ENCODE results near the gene ORC6. TPM values are rescaled to one million over a fixed set of nuclear protein-coding genes. Genes with fewer than 3 reads are reported as not detected.

The ORC6 gene
- total and polyA plus RNA-seq, 2 experiments from 2014 or later: 7.8 to 10.7 TPM

- TF ChIP-seq EZH2phosphoT487 (IDR thresholded peaks at IDR 0.05; ENCODE audit: insufficient read depth, low read depth): no peak
- no peak for TF ChIP-seq EZH2 (IDR thresholded peaks at IDR 0.05; ENCODE audit: insufficient read depth, poor library complexity, severe bottlenecking)
- Histone ChIP-seq H3K9ac (no peak overlapping the region), H3K9me2 (ENCODE audit: insufficient read depth) (no peaks in the 10 kb centered on the region), H3K4me1 (ENCODE audit: insufficient read depth) (no peaks in the 10 kb centered on the region), H2AFZ (no peak overlapping the region), H3K27me3 (replicated peaks; ENCODE audit: insufficient read depth) (no peaks in the 10 kb centered on the region; the same call in 1 of the 2 replicates), H4K20me1 (ENCODE audit: insufficient read depth) (no peaks in the 10 kb centered on the region), H3K4me3 (no peak overlapping the region), H3K4me2 (ENCODE audit: unreplicated experiment) (no peak overlapping the region), H3F3A (ENCODE audit: insufficient read depth) (no peaks in the 10 kb centered on the region), H3K27ac (no peak overlapping the region), H3K79me2 (ENCODE audit: insufficient read depth) (no peaks in the 10 kb centered on the region), H3K36me3 (ENCODE audit: low read depth) (no peaks in the 10 kb centered on the region), H3K9me3 (ENCODE audit: low read depth) (no peaks in the 10 kb centered on the region)
- in situ Hi-C loops (cut with MboI): no loop called here
- 72 to 75% methylated on average over 12 to 14 of the region's 14 CpGs for WGBS, 2 experiments (ENCODE audit: low coverage in 1 of 2, low lambda C conversion rate in 2 of 2, missing lambda C conversion rate in 2 of 2)
- DNase-seq: no peak
Observed at GRCh38 chr16:46728806-46729205, 39.3 kb downstream of the ORC6 start.

DNA sequence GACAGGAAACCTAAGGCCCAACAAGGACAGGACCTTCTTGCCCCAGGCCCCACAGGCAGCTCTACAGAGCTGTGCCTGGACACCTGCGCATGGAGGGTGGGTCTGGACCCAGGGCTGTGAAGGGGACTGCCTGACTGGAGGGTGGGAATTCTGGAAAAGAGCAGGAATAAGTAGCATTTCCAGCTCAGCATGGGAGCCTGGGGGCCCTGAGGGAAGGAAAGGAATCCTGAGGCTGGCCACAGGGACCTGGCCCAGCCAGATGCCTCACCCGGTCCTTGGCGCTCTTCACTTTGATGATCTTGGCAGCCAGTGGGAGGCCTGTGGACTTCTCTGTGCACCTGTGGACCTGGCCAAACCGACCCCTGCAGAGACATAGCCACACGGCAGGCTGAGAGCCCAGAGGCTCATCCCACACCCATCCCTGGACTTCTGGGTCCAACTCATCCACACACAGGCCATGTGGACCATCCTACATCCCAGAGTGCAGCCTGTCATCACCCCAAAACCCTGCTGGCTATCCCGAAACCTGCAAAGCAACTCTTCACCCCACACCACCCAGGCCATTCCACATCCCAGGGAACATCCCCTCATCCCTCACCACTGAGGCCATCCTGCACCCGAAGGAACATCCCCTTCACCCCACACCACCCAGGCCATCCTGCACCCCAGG, 40.0 kb downstream of the ORC6 start:
- in situ Hi-C loops (cut with MboI): no loop called here
- Histone ChIP-seq H3K9me2 (ENCODE audit: insufficient read depth) (no peaks in the 10 kb centered on the region), H2AFZ (no peak overlapping the region), H3K4me1 (ENCODE audit: insufficient read depth) (no peaks in the 10 kb centered on the region), H4K20me1 (ENCODE audit: insufficient read depth) (no peaks in the 10 kb centered on the region), H3K4me3 (no peak overlapping the region), H3K9me3 (ENCODE audit: low read depth) (no peaks in the 10 kb centered on the region), H3F3A (ENCODE audit: insufficient read depth) (no peaks in the 10 kb centered on the region), H3K36me3 (ENCODE audit: low read depth) (no peaks in the 10 kb centered on the region), H3K4me2 (ENCODE audit: unreplicated experiment) (no peak overlapping the region), H3K27me3 (replicated peaks; ENCODE audit: insufficient read depth) (no peaks in the 10 kb centered on the region; the same call in 1 of the 2 replicates), H3K9ac (no peak overlapping the region), H3K79me2 (ENCODE audit: insufficient read depth) (no peaks in the 10 kb centered on the region), H3K27ac (no peak overlapping the region)
- TF ChIP-seq EZH2phosphoT487 (IDR thresholded peaks at IDR 0.05; ENCODE audit: insufficient read depth, low read depth): no peak
- no peak for TF ChIP-seq EZH2 (IDR thresholded peaks at IDR 0.05; ENCODE audit: insufficient read depth, poor library complexity, severe bottlenecking)
- no peak for DNase-seq
- 55 to 64% methylated on average over 6 to 7 of the region's 7 CpGs for WGBS, 2 experiments (ENCODE audit: low coverage in 1 of 2, low lambda C conversion rate in 2 of 2, missing lambda C conversion rate in 2 of 2)

DNA sequence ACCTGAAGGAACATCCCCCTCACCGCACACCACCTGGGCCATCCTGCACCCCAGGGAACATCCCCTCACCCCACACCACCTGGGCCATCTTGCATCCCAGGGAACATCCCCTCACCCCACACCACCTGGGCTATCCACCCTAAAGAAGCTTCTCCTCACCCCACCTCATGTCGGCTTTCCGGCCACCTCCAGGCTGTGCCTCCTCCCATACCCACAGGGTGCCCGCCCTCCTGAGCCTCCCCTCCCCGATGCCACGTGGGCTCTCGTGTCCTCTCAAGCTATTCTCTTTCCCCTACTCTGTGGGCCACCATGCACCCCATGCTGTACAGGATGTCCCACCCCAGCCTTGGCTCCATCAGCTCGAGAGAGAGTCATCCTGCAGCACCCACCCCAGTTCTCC, 40.7 kb downstream of the ORC6 start:
- Histone ChIP-seq H4K20me1 (ENCODE audit: insufficient read depth) (no peaks in the 10 kb centered on the region), H3K36me3 (ENCODE audit: low read depth) (no peaks in the 10 kb centered on the region), H3K27me3 (replicated peaks; ENCODE audit: insufficient read depth) (no peaks in the 10 kb centered on the region; the same call in 1 of the 2 replicates), H3K79me2 (ENCODE audit: insufficient read depth) (no peaks in the 10 kb centered on the region), H3K4me1 (ENCODE audit: insufficient read depth) (no peaks in the 10 kb centered on the region), H3K9ac (no peak overlapping the region), H3K27ac (no peak overlapping the region), H3K4me3 (no peak overlapping the region), H3F3A (ENCODE audit: insufficient read depth) (no peaks in the 10 kb centered on the region), H3K4me2 (ENCODE audit: unreplicated experiment) (no peak overlapping the region), H3K9me2 (ENCODE audit: insufficient read depth) (no peaks in the 10 kb centered on the region), H2AFZ (no peak overlapping the region), H3K9me3 (ENCODE audit: low read depth) (no peaks in the 10 kb centered on the region)
- 69 to 80% methylated on average over 8 of the region's 8 CpGs for whole genome bisulfite sequencing, 2 experiments (ENCODE audit: low coverage in 1 of 2, low lambda C conversion rate in 2 of 2, missing lambda C conversion rate in 2 of 2)
- no peak for DNase-seq
- TF ChIP-seq EZH2 (IDR thresholded peaks at IDR 0.05; ENCODE audit: insufficient read depth, poor library complexity, severe bottlenecking): no peak
- TF ChIP-seq EZH2phosphoT487 (IDR thresholded peaks at IDR 0.05; ENCODE audit: insufficient read depth, low read depth): no peak
- in situ Hi-C loops (cut with MboI): no loop called here

DNA sequence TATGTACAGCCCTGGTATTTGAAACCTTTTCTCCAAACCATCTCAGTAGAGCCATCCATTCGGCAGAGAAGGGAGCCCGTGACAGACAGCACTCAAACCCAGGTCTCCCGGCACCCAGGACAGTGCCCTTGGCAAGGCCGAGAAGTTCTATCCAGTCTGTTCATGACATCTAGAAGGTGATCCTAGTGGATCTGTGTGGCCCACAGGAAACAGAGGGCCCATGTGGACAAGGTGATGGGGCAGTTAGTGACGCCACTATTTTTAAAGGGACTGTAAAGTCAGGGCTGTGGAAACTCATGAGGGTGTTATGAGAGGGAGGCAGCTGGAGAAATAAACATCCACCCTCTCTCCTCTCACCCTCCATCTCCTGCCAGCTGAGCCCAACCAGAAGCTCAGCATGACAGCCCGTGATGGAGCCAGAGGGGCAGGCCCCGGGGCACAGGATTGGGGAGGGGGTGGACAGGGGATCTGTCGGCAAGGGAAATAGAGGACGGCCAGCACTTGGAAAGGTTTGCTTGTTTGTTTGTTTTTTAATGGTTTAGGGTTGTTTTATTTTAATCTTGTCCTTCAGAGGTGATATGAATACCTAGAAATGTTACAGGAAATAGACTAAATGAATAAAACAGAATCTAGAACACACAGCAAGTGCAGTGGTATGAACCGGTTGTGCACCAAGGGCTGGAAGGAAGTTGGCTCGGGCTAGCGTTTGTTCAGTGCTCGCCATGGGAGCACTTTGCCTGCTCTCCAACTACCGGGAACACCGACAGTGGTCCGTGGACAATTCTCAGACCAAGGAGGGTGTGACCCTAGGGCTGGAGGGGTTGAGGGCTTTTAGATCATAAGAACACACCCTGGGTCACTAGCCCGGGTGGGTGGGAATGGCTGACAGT, 41.6 kb downstream of the ORC6 start:
- H3K27ac ChIP-seq: no peak overlapping the region
- no peaks in the 10 kb centered on the region for H3K4me1 ChIP-seq (ENCODE audit: insufficient read depth)
- no peak for DNase-seq
- no peaks in the 10 kb centered on the region for H3K36me3 ChIP-seq (ENCODE audit: low read depth)
- H3K9ac ChIP-seq: no peak overlapping the region
- H3K79me2 ChIP-seq (ENCODE audit: insufficient read depth): no peaks in the 10 kb centered on the region
- in situ Hi-C loops (cut with MboI): no loop called here
- no peaks in the 10 kb centered on the region for H3F3A ChIP-seq (ENCODE audit: insufficient read depth)
- H3K4me3 ChIP-seq: no peak overlapping the region
- no peaks in the 10 kb centered on the region for H3K9me3 ChIP-seq (ENCODE audit: low read depth)
- no peaks in the 10 kb centered on the region for H3K9me2 ChIP-seq (ENCODE audit: insufficient read depth)
- WGBS, 2 experiments (ENCODE audit: low coverage in 1 of 2, low lambda C conversion rate in 2 of 2, missing lambda C conversion rate in 2 of 2): 65 to 66% methylated on average over 17 of the region's 17 CpGs
- no peak for TF ChIP-seq EZH2 (IDR thresholded peaks at IDR 0.05; ENCODE audit: insufficient read depth, poor library complexity, severe bottlenecking)
- no peak for TF ChIP-seq EZH2phosphoT487 (IDR thresholded peaks at IDR 0.05; ENCODE audit: insufficient read depth, low read depth)
- H3K27me3 ChIP-seq (replicated peaks; ENCODE audit: insufficient read depth): no peaks in the 10 kb centered on the region; the same call in 1 of the 2 replicates
- no peak overlapping the region for H3K4me2 ChIP-seq (ENCODE audit: unreplicated experiment)
- H2AFZ ChIP-seq: no peak overlapping the region
- no peaks in the 10 kb centered on the region for H4K20me1 ChIP-seq (ENCODE audit: insufficient read depth)

Measured in GM23248 (cell line).